IPS-15b (cell line): ENCODE measurements around the gene STAT1.
"Not testable (repeated sequence)": the region's sequence is repeated elsewhere in the genome, so short reads cannot be mapped to it uniquely, and the experiment has no call there.

ENCODE experiments used
- H3K27me3 ChIP-seq: one replicate; pipeline ENCODE4 v1.6.1; 2013; ENCODE audit warnings: low read length; ENCODE audit not compliant: control insufficient read depth, insufficient read depth
- H3K36me3 ChIP-seq: one replicate; pipeline ENCODE4 v1.6.1; 2013; ENCODE audit warnings: low read length; ENCODE audit not compliant: control insufficient read depth, insufficient read depth
- H3K4me1 ChIP-seq: one replicate; pipeline ENCODE4 v1.6.1; 2013; ENCODE audit warnings: mild to moderate bottlenecking, low read length; ENCODE audit not compliant: control insufficient read depth, insufficient read depth
- H3K4me3 ChIP-seq: one replicate; pipeline ENCODE4 v1.5.1; 2013; ENCODE audit warnings: low read depth, low read length
- H3K9ac ChIP-seq: one replicate; pipeline ENCODE4 v1.6.1; 2013; ENCODE audit warnings: low read depth, mild to moderate bottlenecking, low read length
- H3K9me3 ChIP-seq: one replicate; pipeline ENCODE4 v1.6.1; 2013; ENCODE audit warnings: mild to moderate bottlenecking, low read length; ENCODE audit not compliant: control insufficient read depth, insufficient read depth

Gene STAT1

GRCh38 chr2:191001032-191001431 is 12.9 kb downstream of the STAT1 start:
- H3K27me3 ChIP-seq: no peaks in the 10 kb centered on the region
- no peaks in the 10 kb centered on the region for H3K9me3 ChIP-seq
- H3K4me3 ChIP-seq: no peak overlapping the region
- peaks cover 28% of the 10 kb centered on the region for H3K36me3 ChIP-seq
- no peak overlapping the region for H3K9ac ChIP-seq
- H3K4me1 ChIP-seq: no peaks in the 10 kb centered on the region

GRCh38 chr2:190999949-191000665 is 13.9 kb downstream of the STAT1 start:
- Histone ChIP-seq H3K9me3 (no peaks in the 10 kb centered on the region), H3K36me3 (peaks cover 19% of the 10 kb centered on the region), H3K9ac (no peak overlapping the region), H3K4me1 (no peaks in the 10 kb centered on the region), H3K4me3 (no peak overlapping the region), H3K27me3 (no peaks in the 10 kb centered on the region)

DNA sequence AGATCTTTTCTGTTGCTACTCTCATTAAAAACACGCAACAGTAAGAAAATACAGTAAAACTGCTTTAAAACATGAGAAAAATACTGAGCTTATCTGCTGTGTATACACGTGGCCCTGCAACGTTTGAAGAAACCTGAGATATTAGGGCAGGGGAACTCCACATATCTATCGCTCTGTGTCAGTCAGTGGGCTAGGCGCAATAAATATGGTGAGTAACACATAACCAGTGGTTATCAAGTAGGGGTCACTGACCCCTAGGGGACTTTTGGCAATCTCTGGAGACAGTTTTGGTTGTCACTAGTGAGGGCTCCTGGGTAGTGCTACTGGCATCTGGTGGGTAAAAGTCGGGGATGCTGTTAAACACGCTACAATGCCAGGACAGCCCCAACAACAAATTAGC is 14.9 kb downstream of the STAT1 start:
- no peaks in the 10 kb centered on the region for H3K27me3 ChIP-seq
- H3K36me3 ChIP-seq: peaks cover 14% of the 10 kb centered on the region
- no peaks in the 10 kb centered on the region for H3K9me3 ChIP-seq
- H3K4me1 ChIP-seq: no peaks in the 10 kb centered on the region
- H3K4me3 ChIP-seq: no peak overlapping the region
- H3K9ac ChIP-seq: no peak overlapping the region

DNA sequence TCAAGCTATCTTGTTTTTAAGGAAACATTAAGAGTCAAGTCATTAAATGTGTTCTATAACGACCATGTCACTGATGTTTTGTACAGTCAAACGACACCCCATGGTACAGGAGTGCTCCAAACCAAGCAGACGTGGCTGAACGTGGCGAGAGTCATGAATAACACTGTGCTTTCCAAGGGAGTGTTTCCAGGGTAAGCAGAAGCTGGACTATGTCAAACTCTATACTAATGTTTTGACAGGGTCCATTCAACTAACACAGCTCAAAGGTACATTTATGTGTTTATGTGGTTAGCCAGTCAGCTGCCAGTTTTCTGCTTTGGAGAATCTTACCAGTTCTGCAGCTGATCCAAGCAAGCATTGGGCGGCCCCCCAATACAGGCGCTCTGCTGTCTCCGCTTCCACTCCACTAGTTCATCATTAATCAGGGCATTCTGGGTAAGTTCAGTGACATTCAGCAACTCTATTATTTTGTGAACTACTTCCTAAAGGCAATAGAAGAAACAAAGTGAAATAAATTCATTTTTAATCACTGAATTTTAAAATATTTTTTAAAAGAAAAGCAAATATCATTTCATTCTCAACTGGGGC is 16.4 kb downstream of the STAT1 start:
- Histone ChIP-seq H3K9me3 (no peaks in the 10 kb centered on the region), H3K36me3 (peaks cover 21% of the 10 kb centered on the region), H3K4me1 (no peaks in the 10 kb centered on the region), H3K4me3 (no peak overlapping the region), H3K9ac (no peak overlapping the region), H3K27me3 (no peaks in the 10 kb centered on the region)

DNA sequence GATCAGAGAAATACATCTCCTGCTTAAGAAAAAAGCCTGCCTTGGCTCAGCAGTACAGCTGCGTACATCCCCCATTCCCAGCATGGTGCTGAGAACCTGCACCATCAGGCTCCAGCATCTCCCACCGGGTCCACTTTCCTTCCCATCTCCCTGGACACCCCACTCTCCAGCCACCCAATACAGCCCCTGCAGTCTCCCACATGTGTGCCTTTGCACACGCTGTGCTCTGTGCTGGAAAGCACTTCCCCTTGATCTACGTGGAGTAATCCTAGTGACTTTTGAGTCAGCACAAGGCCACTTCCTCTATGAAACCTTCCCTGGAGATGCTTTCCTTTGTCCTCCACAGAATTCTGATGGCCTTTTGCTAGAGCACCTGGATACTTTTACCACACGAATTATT is 17.0 kb downstream of the STAT1 start:
- Histone ChIP-seq H3K9me3 (no peaks in the 10 kb centered on the region), H3K4me3 (no peak overlapping the region), H3K4me1 (no peaks in the 10 kb centered on the region), H3K9ac (no peak overlapping the region), H3K36me3 (peaks cover 18% of the 10 kb centered on the region), H3K27me3 (no peaks in the 10 kb centered on the region)

DNA sequence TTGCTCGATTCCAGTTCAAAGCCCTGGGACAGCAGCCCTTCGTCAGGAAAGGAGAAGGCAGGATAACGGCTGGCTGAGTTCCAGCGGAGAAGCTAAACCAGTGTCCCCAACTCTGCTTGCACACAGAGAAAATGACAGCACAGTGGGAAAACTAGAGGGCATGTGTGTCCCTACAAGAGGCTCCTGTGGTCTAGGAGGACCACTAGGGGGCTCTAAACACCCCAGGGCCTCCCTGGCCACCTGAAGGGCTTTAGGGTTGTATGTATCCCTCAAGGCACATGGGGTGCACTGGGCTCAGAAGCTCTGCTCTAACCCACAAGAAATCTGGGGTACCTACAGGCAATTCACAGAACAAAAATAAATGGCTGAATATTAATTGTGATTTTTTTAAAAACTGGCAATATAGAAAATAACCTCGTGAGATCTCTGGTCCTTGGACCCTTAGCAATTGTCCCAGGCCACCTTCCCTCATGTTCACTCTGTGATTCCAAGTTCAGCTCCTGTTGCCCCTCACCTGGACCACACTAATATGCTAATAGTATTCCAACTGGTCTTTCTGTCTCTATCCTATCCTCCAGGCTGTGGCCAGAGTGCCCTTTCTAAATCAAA is 17.5 kb downstream of the STAT1 start:
- peaks cover 18% of the 10 kb centered on the region for H3K36me3 ChIP-seq
- H3K4me3 ChIP-seq: no peak overlapping the region
- H3K9ac ChIP-seq: no peak overlapping the region
- H3K27me3 ChIP-seq: no peaks in the 10 kb centered on the region
- H3K9me3 ChIP-seq: no peaks in the 10 kb centered on the region
- no peaks in the 10 kb centered on the region for H3K4me1 ChIP-seq

GRCh38 chr2:190995315-190995714 is 18.7 kb downstream of the STAT1 start:
- not testable (repeated sequence) for H3K4me1 ChIP-seq, H3K9me3 ChIP-seq, H3K4me3 ChIP-seq, H3K9ac ChIP-seq, H3K27me3 ChIP-seq
- H3K36me3 ChIP-seq: peaks cover 21% of the 10 kb centered on the region

- Histone ChIP-seq H3K9ac (no peak overlapping the region), H3K9me3 (no peaks in the 10 kb centered on the region), H3K4me1 (no peaks in the 10 kb centered on the region), H3K4me3 (no peak overlapping the region), H3K27me3 (no peaks in the 10 kb centered on the region), H3K36me3 (peaks cover 25% of the 10 kb centered on the region)
These were observed 19.8 kb downstream of the STAT1 start for GRCh38 chr2:190994148-190994547.

DNA sequence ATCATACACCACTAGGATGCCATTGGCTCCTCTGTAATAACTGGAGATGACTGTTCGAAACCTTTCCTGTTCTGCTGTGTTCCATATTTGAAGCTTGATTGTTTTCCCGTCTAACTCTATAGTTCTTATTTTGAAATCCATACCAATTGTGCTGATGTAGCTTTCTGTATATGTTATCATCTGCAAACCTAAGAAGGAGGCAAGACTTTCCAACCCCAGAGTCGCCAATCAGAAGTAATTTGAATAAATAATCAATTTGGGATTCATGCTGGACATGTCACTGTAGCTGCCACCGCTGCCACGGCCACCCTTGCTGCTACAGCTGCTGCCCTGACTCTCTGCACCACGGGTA is 20.7 kb downstream of the STAT1 start:
- H3K36me3 ChIP-seq: peaks cover 27% of the 10 kb centered on the region

GRCh38 chr2:190990132-190990531 is 23.8 kb downstream of the STAT1 start:
- no peak overlapping the region for H3K9ac ChIP-seq
- H3K4me3 ChIP-seq: no peak overlapping the region
- H3K36me3 ChIP-seq: peaks cover 24% of the 10 kb centered on the region
- H3K4me1 ChIP-seq: no peaks in the 10 kb centered on the region
- H3K27me3 ChIP-seq: no peaks in the 10 kb centered on the region
- H3K9me3 ChIP-seq: no peaks in the 10 kb centered on the region

More for the DNA sequence above, 20.7 kb downstream of the STAT1 start:
- Histone ChIP-seq H3K9me3 (no peaks in the 10 kb centered on the region), H3K4me3 (no peak overlapping the region), H3K27me3 (no peaks in the 10 kb centered on the region), H3K4me1 (no peaks in the 10 kb centered on the region), H3K9ac (no peak overlapping the region)

GRCh38 chr2:190988910-190989309 is 25.1 kb downstream of the STAT1 start:
- Histone ChIP-seq H3K9me3 (no peaks in the 10 kb centered on the region), H3K4me1 (no peaks in the 10 kb centered on the region), H3K36me3 (peaks cover 30% of the 10 kb centered on the region), H3K27me3 (no peaks in the 10 kb centered on the region), H3K9ac (no peak overlapping the region), H3K4me3 (no peak overlapping the region)

GRCh38 chr2:190987938-190988337 is 26.0 kb downstream of the STAT1 start:
- Histone ChIP-seq H3K4me3 (no peak overlapping the region), H3K9ac (no peak overlapping the region), H3K4me1 (no peaks in the 10 kb centered on the region), H3K27me3 (no peaks in the 10 kb centered on the region), H3K36me3 (peaks cover 30% of the 10 kb centered on the region), H3K9me3 (no peaks in the 10 kb centered on the region)
